Measurements from ENCODE around the gene FREM1.

FREM1 gene

DNA sequence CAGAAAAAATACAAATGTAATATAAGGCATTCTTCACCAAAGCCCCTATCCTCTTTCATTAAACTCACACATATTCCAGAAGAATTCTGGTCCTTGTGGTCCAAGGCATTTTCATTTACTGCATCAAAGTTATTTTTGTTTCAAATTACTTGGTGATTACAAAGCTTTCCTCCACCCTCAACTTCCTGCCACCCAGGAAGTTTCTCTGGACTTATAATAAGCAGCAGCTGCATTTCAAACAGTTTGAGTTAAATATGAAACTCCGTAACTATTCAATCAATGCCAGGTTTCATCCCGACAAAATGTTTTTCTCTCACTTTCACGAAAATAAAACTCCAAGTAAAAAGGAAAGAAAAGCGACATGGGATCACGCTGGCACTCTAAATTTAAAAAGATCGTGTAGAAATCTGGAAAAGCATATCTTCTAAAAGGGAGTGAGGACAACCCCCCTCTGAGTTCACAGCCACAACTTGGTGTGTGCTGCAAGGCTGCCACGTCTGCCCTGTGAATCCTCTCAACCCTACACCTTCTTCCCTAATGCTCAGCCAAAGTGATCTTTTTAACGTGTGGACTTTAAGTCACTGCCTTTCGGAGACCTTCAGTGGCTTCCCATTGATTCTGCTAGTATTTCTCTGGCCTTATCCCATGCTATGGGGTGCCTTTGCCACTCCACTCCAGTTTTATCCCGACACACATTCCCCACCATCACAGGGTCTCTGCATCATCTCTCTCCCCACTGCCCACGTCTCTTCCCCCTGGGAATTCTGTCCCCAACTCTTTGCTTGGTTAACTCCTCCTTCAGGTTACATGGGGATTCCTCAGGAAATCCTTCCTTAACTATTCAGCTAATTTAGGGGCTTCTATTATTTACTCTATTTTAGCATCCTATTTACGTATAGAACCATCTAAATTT is 96.6 kb downstream of the FREM1 start:
- no peak for DNase-seq

DNA sequence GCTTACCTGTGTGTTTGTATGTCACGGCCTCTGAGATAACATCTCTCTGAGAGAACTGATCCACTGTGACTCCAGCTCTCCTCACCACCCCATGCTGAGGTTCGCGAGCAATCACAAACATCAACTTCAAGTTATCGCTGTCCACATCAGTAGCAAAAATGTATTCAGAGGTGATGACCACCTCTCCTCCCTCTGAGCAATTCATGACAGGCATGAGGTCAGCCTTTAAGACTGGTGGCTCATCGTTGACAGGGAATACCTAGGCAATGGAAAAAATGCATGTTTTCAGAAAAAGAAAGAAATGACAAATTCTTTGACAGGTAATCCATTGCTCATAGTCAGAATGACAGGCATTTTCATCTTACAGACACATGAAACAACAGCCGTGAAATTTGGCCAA is 97.4 kb downstream of the FREM1 start:
- no peak for DNase-seq

DNA sequence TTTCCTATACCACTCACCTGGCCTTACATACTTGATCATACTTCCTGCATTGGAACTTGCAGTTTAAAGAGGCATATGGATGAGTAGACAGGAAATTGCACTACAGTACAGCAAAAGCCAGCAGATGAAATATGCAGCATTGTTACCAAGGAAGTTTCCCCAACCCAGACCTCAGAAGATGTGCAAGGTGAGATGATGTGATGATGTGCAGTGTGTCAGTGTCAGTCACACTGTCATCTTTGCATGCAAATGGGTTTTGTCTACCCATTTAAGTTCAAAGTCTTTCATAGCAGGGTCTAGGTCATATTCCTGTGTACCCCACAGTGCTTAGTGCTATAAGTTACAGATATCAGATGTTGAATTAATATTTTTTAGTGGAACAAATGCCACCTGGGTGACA is 98.4 kb downstream of the FREM1 start:
- DNase-seq: no peak

DNA sequence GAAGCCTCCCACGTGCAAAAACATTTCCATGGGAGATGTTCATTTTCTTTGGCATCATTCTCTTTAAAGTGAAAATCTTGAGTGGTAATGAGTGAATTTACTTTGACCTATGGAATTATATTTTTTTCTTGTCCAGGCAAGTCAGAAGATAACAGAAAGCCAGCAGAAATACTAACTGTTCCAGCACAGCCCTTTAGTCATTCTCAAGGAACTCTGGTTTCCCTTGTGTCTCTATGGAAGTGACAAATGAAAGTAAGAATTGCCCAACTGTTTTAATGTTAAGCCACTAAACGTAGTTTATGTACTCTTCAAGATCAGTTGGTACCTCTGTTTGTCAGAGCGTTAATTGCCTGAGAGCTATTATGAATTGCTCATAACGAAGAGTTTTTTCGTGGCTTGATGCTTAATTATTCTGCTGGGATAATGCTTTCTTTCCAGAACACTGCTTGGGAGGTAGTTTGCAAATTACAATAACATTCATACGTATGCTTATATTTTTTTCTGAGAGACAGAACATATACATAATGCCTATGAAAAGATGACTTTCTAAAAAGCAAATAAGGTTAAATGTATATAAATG is 103.2 kb downstream of the FREM1 start:
- no peak for DNase-seq

DNA sequence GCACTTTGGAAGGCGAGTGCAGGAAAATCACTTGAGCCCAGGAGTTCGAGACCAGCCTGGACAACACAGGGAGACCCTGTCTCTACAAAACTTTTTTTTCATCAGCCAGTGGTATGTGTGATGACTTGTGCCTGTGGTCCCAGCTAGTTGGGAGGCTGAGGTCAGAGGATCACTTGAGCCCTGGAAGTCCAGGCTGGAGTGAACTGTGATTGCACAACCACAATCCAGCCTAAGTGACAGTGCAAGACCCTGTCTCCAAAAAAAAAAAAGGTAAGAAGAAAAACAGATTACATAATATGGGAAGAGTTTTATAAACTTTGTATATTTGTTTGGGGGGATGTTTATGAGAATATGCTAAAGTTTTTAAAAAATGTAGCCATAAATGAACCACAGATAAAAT is 111.2 kb downstream of the FREM1 start:
- DNase-seq: no peak

DNA sequence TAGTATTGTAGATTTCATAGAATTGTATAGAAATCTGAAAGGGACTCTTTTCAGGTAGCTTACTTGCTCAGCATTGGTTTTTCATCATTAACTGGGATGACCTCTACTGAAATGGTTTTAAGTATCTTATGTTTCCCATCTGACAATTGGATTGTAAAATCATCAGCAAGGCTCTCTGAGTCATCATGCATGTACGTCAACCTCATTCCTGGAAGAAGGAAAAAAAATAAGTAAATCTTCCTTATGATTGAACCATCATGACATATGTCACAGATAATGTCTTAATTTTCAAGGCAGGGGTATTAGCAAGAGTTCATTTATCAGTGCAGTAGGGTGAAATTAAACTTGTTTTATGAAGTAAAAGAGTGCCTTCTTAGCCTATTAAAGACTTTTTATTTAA is 112.8 kb downstream of the FREM1 start:
- DNase-seq: no peak

DNA sequence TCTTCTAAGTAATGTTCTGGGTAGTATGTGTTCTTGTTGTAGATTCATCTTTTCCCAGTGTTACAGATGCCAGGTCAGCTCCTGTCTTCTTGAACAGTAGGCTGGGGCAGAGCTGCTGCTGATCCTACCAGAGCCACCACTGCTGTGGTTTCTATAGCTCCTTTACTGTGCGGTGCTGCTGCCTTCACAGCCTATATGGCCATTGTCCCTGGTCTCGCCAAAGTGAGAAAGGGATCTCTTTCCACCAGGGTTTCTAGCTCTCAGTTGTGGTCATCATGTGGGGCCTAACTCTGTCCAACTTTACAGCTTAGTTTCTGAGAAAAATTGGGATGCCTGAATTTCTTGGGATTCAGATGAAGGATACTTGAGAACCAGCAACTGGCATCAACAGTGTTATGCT is 116.8 kb downstream of the FREM1 start:
- DNase-seq: no peak

DNA sequence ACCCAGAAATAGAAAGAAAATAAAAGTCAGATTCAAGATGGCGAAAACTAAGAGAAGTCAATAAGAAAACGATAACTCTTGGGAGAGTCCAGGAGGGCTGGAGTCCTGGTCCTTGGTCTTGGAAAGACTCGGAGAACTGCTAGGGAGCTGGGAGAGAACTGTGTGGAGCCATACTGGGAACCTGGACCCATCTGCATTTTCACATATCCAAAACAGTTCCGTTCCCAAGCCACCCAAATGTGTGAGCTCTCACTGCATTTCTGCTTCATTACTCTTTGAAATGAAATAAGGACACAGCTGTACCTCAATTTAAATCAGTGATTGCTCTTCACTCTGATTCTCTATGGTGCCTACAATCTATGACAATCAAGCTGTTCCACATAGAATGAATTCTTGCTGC is 119.6 kb downstream of the FREM1 start:
- DNase-seq: no peak

DNA sequence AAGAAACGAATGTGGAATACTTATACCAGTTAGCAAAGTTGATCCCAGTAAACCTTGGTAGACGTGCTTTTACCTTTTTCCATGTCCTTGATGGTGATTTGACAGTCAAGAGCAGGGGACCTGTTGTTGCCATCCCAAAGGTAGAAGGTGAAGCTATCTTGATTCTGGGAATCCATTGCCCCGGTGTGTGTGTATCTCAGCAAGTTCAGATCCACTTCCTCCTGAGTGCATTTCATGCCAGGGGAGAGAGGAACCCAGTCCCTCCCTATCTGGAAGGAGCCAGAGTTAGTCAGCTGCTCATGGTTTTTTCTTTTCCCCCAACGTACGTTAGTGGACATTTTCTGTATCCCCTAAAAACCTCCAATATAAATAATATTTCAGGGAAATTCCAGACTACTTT is 121.4 kb downstream of the FREM1 start:
- DNase-seq: no peak

DNA sequence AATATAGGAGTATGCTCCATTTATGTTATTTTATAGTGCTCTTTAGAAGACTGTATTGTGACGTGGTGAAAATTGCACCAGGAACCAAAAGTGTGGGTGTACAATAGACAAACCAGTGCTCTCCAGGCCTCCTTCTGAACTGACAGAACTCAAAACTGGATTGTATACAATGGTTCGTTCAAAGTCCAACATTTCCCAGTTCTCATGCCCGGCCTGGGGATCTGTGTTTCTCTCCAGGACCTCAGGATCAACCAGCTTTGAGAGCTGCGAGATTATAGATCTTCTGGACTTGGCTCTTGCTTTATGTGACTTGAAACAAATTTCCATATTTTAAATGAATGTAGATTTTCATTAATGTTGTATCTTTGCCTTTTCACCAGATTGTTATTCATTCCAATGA is 126.9 kb downstream of the FREM1 start:
- no peak for DNase-seq

DNA sequence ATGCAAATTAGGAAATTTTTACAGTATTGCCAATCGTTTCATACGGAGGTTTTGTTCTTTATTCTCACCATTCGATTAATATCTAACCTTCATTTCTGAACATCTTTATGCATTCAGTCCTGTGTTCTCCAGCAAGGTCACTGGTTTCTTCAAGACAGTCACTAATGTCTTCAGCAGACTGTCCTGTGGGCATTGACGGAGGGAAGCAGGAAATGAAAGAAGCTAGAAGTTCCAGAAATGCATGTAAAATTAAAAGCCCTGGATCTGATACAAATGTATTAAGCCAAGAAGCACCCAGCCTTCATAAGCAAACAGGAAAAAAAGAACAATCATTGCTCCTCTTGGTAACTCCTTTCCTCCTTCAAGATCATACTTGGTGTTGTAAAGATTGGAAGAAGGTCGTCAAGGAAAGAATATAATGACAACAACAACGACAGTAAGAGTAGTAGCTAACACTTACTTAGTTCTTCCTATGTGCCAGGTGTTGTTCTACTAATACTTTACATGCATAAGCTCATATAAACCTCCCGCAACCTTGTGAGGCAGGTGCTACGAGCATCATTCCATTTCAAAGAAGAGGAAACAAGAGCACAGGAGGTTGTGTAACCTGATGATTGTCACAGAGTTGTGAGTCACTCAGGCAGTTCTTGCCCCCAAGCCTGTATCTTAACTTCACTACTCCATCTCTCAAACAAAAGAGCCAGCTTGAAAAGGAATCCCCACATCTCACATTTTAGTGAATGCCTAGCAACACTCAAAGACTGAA is 127.8 kb downstream of the FREM1 start:
- no peak for DNase-seq

DNA sequence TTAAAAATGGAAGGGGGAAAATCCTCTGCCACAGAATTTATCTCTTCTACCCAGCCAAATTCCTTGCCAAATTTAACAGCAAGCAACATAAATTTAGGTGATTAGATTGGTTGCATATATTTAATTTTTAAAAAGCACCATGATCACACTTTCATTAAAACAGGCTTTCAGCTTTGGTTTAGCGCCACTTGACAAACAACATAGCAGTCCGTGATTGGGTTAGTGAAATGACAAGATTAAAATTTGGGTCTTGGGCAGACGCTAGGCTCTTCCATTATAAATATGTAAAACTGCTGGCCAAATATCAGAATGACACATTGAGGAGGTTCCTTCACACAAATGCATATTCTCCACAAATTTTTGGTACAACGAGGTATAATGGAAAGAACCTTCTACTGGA is 129.5 kb downstream of the FREM1 start:
- DNase-seq: no peak

DNA sequence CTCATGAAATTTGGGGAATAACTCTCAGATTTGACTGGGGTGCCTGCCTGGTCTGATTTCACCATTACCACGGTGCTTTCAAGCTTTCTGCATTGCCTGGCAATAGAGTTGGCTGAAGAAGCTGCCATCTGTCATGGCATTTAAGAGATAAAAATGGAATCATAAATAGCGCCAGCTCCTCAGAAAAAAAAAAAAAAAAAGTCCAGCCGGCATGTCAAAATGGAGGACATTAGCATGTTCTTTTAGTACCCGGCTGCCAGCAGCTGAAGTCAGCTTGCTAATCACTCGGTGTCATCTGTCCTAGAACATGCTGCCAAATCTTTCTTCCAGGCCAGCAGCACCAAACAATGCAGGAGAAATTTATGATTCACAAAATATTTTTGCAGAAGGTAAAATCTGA is 130.0 kb downstream of the FREM1 start:
- no peak for DNase-seq

DNA sequence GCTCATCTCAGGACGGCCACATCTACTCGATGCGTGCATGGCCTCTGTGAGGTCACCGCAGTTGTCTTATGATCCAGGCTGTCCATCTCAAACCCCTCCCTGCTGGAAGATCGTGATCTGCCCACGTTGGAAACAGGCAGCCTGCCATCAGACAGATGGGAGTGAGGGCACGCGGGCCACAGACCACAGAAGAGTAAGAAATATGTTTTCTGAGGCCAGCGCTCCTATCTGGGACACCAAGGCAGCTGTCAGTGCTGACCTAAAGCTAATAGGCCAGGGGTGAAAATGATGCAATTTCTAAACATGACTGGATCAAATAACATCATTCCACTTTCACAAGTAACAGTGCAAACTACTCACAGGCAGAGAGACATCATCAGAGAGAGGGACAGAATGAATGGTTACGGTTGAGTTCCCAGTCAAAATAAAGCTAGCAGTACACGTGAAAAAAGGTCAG is 130.6 kb downstream of the FREM1 start:
- DNase-seq: no peak

DNA sequence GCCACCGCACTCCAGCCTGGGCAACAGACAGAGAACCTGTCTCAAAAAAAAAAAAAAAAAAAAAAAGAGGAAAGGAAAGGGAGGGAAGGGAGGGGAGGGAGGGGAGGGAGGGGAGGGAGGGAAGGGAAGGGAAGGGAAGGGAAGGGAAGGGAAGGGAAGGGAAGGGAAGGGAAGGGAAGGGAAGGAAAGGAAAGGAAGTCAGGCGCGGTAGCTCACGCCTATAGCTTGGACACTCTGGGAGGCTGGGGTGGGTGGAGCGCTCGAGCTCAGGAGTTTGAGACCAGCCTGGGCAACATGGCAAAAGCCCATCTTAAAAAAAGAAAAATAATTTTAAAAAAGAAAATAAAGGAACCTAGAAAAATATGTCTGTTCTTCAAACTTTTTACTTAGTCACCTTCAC is 131.7 kb downstream of the FREM1 start:
- no peak for DNase-seq

DNA sequence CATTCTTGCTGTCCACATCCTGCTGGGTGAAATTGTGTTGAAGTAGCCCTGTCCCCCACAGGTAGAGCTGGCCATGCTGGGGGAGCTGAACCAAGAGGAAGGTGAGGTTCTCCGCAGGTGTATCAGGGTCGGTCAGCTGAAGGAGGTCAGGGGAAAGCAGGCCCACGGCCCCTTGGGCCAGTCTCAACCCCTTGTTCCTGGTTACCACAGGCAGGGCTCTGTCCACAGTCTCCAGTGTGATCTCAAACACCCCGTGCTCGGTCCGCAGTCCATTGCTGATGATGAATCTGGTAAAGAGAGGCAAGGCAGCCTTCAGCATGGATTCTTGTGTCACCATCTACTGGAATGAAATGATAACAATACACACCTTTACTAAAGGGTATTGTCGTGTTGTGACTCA is 134.3 kb downstream of the FREM1 start:
- DNase-seq: no peak

DNA sequence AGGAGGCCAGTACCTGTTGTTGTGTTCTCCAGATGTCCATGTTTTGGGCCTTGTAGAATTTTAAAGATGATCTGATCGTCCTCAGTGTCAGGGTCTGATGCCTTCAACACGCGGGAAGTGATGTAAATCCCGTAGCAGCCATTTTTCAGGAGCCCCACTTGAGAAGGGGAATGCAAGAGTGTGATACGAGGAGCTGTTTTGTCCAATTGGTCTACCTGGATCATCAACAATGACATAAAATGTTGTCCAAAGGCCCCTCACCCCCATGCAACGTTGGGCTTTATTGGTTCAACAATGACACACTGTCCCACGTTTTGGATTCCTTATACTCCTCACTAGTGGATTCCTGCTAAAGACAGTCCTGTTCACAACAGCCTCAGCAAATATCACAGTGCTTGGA is 139.6 kb downstream of the FREM1 start:
- no peak for DNase-seq

DNA sequence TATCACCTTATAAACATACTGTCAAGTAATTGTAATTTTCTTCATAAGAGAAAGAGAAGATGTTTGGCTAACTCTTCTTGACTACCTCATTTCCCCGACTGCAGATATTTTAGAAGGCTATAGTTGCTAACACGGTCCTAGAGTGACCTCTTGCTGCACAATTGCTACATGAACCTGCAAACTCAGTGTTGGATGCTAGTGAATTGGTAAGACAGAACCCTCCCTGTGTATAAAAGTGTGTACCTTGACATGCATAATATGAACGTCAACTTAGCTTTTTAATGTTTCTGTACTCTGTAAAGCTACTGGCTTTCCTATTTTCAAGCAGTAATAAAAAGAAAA is 141.0 kb downstream of the FREM1 start:
- DNase-seq: peak; percentile 70 to 82

DNA sequence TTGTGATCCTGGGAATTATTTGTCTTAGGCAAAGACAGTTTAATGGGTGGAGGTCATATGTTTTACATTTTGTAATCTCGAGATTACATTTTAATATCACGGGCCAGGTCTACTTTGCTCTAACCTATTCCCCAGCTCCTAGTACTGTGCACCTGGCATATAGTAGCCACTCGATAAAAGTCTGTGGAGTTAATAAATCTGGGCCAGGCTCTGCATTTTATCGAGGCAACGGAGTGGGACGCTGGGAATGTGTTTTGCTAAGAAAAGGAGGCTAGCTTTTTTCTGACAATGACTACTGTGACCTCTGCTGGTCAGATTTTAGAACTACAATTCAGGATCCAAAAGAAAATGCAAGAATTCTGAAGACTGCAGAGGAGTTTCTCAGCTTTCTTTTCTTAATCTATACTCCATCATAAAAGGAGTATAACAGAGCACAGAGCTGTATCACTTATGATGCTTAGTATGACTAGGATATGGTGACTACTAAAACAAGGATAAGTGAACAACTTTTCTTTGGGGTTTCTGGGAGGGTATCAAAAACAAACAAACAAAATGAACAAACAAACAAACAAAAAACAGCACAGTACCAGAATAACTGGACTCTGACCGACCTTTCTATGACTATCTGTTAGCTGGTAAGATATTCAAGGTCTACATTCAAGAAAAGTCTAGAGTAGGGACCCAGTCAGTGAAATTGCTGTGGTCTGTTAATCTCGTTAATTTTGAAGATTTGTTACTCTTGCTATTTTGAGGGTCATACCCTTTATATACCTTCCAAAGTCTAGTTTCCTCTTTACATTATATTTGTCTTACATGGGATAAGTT is 141.6 kb downstream of the FREM1 start:
- DNase-seq: peak; percentile 18 to 84

DNA sequence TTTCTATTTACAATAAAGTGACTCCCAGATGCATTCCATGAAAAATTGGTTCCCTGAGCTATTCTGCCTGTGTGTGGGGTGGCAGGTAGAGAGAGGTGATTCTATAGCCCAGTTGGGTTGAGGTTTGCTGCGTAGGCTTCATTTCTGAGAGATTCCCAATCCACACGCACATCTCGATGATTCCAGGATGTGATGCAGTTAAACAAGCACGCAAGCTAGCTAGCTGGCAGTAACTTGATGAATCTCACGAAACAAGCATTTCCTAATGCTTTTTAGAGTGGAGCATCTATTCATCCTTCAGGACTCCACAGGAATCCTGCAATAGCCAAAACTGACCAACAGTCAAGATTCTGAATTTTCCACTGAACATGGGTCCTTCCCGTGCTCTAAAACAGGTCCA is 143.9 kb downstream of the FREM1 start:
- no peak for DNase-seq

DNA sequence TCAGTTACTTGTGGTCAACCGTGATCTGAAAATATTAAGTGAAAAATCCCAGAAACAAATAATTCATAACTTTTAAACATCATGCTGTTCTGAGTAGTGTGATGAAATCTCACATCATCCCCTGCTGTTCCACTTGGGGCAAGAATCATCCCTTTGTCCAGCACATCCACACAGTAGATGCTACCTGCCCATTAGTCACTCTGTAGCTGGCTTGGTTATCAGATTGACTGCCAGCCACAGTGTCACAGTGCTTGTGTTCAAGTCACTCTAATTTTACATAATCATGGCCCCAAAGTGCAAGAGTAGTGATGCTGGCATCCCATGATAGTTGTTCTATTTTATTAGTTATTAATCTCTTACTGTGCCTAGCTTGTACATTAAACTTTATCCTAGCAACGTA is 148.6 kb downstream of the FREM1 start:
- DNase-seq: no peak

DNA sequence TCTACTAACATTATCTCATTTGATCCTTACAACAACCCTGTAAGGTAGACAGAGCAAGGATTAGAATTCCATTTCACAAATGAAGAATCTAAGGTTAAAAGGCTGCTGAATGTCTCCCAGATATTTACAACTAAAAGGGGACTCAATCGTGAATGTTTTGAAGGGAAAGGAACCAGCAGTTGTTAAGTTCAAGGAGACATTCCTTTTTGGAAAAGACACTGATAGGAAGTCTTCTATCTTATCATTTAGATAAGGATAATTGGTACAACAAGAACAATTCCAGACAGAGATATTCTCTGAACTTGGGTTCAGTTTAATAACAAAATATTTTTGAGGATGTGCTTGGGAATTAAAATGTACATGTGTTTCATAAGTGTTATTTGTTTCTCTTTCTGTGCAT is 150.2 kb downstream of the FREM1 start:
- no peak for DNase-seq

DNA sequence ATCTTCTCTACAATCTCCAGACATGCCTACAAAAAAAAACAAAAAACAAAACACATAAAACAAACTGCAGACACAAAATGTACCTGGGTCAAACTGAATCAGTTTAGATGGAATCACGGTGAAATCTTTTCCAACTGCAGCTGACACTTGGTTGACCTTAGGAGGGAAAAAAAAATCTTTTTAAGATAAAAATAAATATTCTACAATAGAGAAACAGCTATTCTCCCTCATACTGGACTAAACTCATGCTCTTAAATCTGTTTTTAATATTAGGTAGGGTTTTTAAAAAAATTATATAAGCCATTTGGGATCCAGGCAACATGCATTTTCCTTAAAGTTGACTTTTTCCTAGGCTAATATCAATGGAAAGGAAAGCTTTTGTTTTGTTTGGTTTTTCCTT is 153.9 kb downstream of the FREM1 start:
- DNase-seq: no peak
